MM.1S (cell line): ENCODE data around the gene PWWP2B.

Source experiments
- DNase-seq: peaks from one replicate; pipeline ENCODE4 v3.0.0-alpha.2; 2015
- H2AFZ ChIP-seq: fragments of 300-600 bp; sonication (generic); 2 replicates; pipeline ENCODE4 v1.6.0; 2016; ENCODE audit warnings: antibody characterized with exemption, low read length
- H3F3A ChIP-seq: fragments of 300-600 bp; sonication (generic); 2 replicates; pipeline ENCODE4 v1.6.1; 2016; ENCODE audit warnings: mild to moderate bottlenecking, antibody characterized with exemption, low read length, moderate library complexity, mixed read lengths; ENCODE audit not compliant: insufficient read depth
- H3K27ac ChIP-seq: fragments of 300-600 bp; sonication (generic); 2 replicates; pipeline ENCODE4 v1.5.1; 2016; ENCODE audit warnings: mild to moderate bottlenecking, low read length
- H3K27me3 ChIP-seq: fragments of 300-600 bp; sonication (generic); replicated peaks from 2 replicates; pipeline ENCODE4 v1.6.0; 2016; ENCODE audit warnings: low read length; ENCODE audit not compliant: insufficient read depth
- H3K36me3 ChIP-seq: fragments of 300-600 bp; sonication (generic); replicated peaks from 2 replicates; pipeline ENCODE4 v1.6.1; 2016; ENCODE audit warnings: mild to moderate bottlenecking, low read length, mixed read lengths; ENCODE audit not compliant: insufficient read depth
- H3K4me1 ChIP-seq: fragments of 300-600 bp; sonication (generic); 2 replicates; pipeline ENCODE4 v1.6.1; 2016; ENCODE audit warnings: low read length, mixed read lengths
- H3K4me2 ChIP-seq: fragments of 300-600 bp; sonication (generic); 2 replicates; pipeline ENCODE4 v1.6.0; 2016; ENCODE audit warnings: low read depth, low read length
- H3K4me3 ChIP-seq: fragments of 300-600 bp; sonication (generic); 2 replicates; pipeline ENCODE4 v1.5.1; 2016; ENCODE audit warnings: low read length, mixed read lengths
- H3K79me2 ChIP-seq: fragments of 300-600 bp; sonication (generic); 2 replicates; pipeline ENCODE4 v1.6.1; 2016; ENCODE audit warnings: mixed run types, low read length, mixed read lengths
- H3K9ac ChIP-seq: fragments of 300-600 bp; sonication (generic); 2 replicates; pipeline ENCODE4 v1.6.1; 2016; ENCODE audit warnings: low read length, mixed read lengths
- H3K9me2 ChIP-seq: fragments of 300-600 bp; sonication (generic); replicated peaks from 2 replicates; pipeline ENCODE4 v1.6.1; 2016; ENCODE audit warnings: mild to moderate bottlenecking, low read length, mixed read lengths; ENCODE audit not compliant: insufficient read depth
- H3K9me3 ChIP-seq: fragments of 300-600 bp; sonication (generic); replicated peaks from 2 replicates; pipeline ENCODE4 v1.6.1; 2016; ENCODE audit warnings: mild to moderate bottlenecking, low read length, mixed read lengths; ENCODE audit not compliant: insufficient read depth
- H4K20me1 ChIP-seq: fragments of 300-600 bp; sonication (generic); 2 replicates; pipeline ENCODE4 v1.6.1; 2016; ENCODE audit warnings: mild to moderate bottlenecking, low read length, moderate library complexity, mixed read lengths; ENCODE audit not compliant: insufficient read depth
- EZH2 ChIP-seq: fragments of 300-600 bp; sonication (generic); optimal IDR thresholded peaks from 2 replicates; pipeline ENCODE3; 2017; ENCODE audit warnings: low read depth, mild to moderate bottlenecking, antibody characterized with exemption, low read length, mixed read lengths
- EZH2phosphoT487 ChIP-seq: fragments of 300-600 bp; sonication (generic); IDR thresholded peaks from 2 replicates; pipeline ENCODE4 v1.6.1; 2018; ENCODE audit warnings: antibody characterized with exemption, low read length
- TF ChIP-seq, protein P1 (sequence below): fragments of 300-600 bp; sonication (generic); IDR thresholded peaks from 2 replicates; pipeline ENCODE4 v1.5.1; 2016; ENCODE audit warnings: antibody characterized with exemption, low read length, mixed read lengths

Gene PWWP2B

DNA sequence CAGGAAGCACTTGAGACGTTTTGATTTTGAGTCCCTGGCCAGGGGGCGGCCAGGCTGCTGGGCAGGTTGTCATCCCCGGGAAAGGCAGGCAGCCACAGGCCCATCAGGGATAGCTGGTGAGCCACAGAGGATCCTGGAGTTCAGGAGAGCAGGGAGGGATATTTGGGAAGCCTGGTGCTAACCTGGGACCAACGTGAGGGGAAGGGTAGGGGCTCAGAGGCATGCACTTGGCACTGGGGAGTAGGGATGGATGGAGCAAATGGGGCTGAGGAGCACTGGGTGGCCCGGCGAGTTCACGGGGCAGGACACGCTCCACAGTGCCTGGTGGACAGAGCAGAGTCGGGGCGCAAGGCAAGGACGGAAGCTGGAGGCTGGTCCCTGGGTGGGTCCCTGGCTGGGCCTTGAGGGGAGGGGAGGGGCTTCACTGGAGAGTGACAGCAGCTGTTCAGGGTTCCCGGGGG, 34.8 kb upstream of the PWWP2B start:
- H3K4me2 ChIP-seq, result no peak overlapping the region
- DNase-seq, result no peak
- no peaks in the 10 kb centered on the region for H3K4me1 ChIP-seq
- H3K79me2 ChIP-seq, result no peaks in the 10 kb centered on the region
- no peak overlapping the region for H3K9ac ChIP-seq
- H3F3A ChIP-seq, result no peaks in the 10 kb centered on the region
- H3K27me3 ChIP-seq, result 0 out of 2 replicates have a peak, but pooled peaks cover 4% of the 10 kb centered on the region
- no peaks in the 10 kb centered on the region for H3K36me3 ChIP-seq
- H3K9me3 ChIP-seq, result no peaks in the 10 kb centered on the region
- H3K4me3 ChIP-seq, result no peak overlapping the region
- TF ChIP-seq, protein P1, sequence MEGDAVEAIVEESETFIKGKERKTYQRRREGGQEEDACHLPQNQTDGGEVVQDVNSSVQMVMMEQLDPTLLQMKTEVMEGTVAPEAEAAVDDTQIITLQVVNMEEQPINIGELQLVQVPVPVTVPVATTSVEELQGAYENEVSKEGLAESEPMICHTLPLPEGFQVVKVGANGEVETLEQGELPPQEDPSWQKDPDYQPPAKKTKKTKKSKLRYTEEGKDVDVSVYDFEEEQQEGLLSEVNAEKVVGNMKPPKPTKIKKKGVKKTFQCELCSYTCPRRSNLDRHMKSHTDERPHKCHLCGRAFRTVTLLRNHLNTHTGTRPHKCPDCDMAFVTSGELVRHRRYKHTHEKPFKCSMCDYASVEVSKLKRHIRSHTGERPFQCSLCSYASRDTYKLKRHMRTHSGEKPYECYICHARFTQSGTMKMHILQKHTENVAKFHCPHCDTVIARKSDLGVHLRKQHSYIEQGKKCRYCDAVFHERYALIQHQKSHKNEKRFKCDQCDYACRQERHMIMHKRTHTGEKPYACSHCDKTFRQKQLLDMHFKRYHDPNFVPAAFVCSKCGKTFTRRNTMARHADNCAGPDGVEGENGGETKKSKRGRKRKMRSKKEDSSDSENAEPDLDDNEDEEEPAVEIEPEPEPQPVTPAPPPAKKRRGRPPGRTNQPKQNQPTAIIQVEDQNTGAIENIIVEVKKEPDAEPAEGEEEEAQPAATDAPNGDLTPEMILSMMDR, result no peak
- TF ChIP-seq EZH2phosphoT487, result no peak
- H3K27ac ChIP-seq, result no peak overlapping the region
- no peaks in the 10 kb centered on the region for H4K20me1 ChIP-seq
- H3K9me2 ChIP-seq, result no peaks in the 10 kb centered on the region
- no peak overlapping the region for H2AFZ ChIP-seq

- no peaks in the 10 kb centered on the region for H3K79me2 ChIP-seq
Observed at GRCh38 chr10:132363376-132363775, 33.6 kb upstream of the PWWP2B start.

GRCh38 chr10:132363921-132364593, 32.9 kb upstream of the PWWP2B start:
- Histone ChIP-seq H3K9me3 (no peaks in the 10 kb centered on the region), H3K4me1 (no peaks in the 10 kb centered on the region), H3K9me2 (no peaks in the 10 kb centered on the region), H3K79me2 (no peaks in the 10 kb centered on the region), H3F3A (no peaks in the 10 kb centered on the region), H4K20me1 (no peaks in the 10 kb centered on the region), H3K4me3 (no peak overlapping the region), H3K4me2 (no peak overlapping the region), H2AFZ (no peak overlapping the region), H3K36me3 (no peaks in the 10 kb centered on the region), H3K9ac (no peak overlapping the region), H3K27ac (no peak overlapping the region), H3K27me3 (peaks cover under 1% of the 10 kb centered on the region; the same call in 1 of the 2 replicates)
- TF ChIP-seq, protein P1, result no peak
- TF ChIP-seq EZH2 (no peak), EZH2phosphoT487 (no peak)
- no peak for DNase-seq

More at GRCh38 chr10:132363376-132363775, 33.6 kb upstream of the PWWP2B start:
- H3K9me3 ChIP-seq, result no peaks in the 10 kb centered on the region
- no peaks in the 10 kb centered on the region for H3K4me1 ChIP-seq
- TF ChIP-seq EZH2, result no peak
- TF ChIP-seq, protein P1, result no peak
- no peak for TF ChIP-seq EZH2phosphoT487
- H3K9ac ChIP-seq, result no peak overlapping the region
- H3K27me3 ChIP-seq, result no peaks in the 10 kb centered on the region; the same call in 1 of the 2 replicates
- no peak for DNase-seq
- no peak overlapping the region for H3K4me2 ChIP-seq
- no peak overlapping the region for H3K27ac ChIP-seq
- H3K36me3 ChIP-seq, result no peaks in the 10 kb centered on the region
- no peaks in the 10 kb centered on the region for H4K20me1 ChIP-seq
- H3K4me3 ChIP-seq, result no peak overlapping the region
- H2AFZ ChIP-seq, result no peak overlapping the region
- H3F3A ChIP-seq, result no peaks in the 10 kb centered on the region
- H3K9me2 ChIP-seq, result no peaks in the 10 kb centered on the region
